ENCODE data around the gene FCHSD1. TPM values are rescaled to one million over a fixed set of nuclear protein-coding genes. Genes with fewer than 3 reads are reported as not detected.

Gene FCHSD1
- total RNA-seq, 1 experiment from 2014 or later = 21.2 TPM

GRCh38 chr5:141672841-141673813 is 21.9 kb upstream of the FCHSD1 start:
- DNase-seq (ENCODE audit: unreplicated experiment) = no peak
- intact Hi-C loops (cut with micrococcal nuclease) = no loop called here
- no TSS peak for BruUV-seq (replicated peaks)
- TF ChIP-seq, protein P1, sequence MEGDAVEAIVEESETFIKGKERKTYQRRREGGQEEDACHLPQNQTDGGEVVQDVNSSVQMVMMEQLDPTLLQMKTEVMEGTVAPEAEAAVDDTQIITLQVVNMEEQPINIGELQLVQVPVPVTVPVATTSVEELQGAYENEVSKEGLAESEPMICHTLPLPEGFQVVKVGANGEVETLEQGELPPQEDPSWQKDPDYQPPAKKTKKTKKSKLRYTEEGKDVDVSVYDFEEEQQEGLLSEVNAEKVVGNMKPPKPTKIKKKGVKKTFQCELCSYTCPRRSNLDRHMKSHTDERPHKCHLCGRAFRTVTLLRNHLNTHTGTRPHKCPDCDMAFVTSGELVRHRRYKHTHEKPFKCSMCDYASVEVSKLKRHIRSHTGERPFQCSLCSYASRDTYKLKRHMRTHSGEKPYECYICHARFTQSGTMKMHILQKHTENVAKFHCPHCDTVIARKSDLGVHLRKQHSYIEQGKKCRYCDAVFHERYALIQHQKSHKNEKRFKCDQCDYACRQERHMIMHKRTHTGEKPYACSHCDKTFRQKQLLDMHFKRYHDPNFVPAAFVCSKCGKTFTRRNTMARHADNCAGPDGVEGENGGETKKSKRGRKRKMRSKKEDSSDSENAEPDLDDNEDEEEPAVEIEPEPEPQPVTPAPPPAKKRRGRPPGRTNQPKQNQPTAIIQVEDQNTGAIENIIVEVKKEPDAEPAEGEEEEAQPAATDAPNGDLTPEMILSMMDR (IDR thresholded peaks at IDR 0.05; ENCODE audit: unreplicated experiment) = no peak
- Mint-ChIP-seq H3K9me3 (ENCODE audit: unreplicated experiment) (no peaks in the 10 kb centered on the region), H3K36me3 (ENCODE audit: insufficient read depth, unreplicated experiment) (peaks cover 41% of the 10 kb centered on the region), H3K4me1 (ENCODE audit: insufficient read depth, unreplicated experiment) (no peaks in the 10 kb centered on the region), H3K27ac (ENCODE audit: low read depth, unreplicated experiment) (no peak overlapping the region), H3K27me3 (ENCODE audit: insufficient read depth, unreplicated experiment) (no peaks in the 10 kb centered on the region), H3K4me3 (ENCODE audit: unreplicated experiment) (no peak overlapping the region)
- ChIA-PET CTCF (interaction anchor here (0.6 to 1.8 kb wide), 8 partner anchors 8 to 470 kb away, joined by 3 to 13 read pairs (median 4); no protein-coding TSS in a partner anchor), POLR2A (interaction anchor here (0.5 to 1.1 kb wide), 3 partner anchors 9 to 288 kb away, joined by 3 read pairs; partner anchors contain the start of genes ARAP3 and DELE1)

DNA sequence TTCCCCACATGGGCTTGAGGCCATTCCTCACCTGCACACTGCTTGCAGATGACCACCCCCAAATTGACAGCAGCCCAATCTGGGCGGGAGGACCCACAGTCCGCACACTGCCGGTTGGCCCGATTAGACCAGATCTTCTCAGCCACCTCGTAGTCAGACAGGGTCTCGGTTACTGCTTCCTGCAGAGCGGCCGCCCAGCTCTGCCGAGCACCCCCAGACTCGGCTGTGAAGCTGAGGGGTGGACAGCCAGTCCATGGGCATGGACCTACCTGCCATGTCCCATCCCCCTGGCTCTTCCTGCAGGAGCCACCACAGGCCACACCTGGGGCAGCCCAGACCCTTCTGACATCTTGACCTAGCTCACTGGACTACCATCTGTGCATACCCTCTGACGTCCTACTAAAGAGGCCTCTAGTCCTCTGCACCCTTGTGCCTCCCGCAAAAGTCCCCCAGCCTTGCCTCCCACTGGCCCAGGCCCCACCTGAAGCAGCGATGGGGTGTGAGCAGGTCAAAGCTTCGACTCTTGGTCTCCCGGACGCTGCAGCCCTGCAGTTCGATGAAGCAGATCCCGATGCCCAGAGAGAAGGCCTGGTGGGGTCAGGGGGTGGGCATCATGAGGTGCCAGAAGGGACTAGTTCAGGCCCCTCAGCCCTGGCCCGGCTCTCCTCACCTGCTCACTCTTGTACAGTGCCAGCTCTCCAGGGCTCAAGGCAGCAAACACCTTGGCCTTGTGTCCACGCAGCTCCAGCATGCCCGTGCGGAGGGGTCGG is 21.0 kb upstream of the FCHSD1 start:
- Mint-ChIP-seq H3K36me3 (ENCODE audit: insufficient read depth, unreplicated experiment) (peaks cover 39% of the 10 kb centered on the region), H3K4me1 (ENCODE audit: insufficient read depth, unreplicated experiment) (no peaks in the 10 kb centered on the region), H3K4me3 (ENCODE audit: unreplicated experiment) (no peak overlapping the region), H3K27me3 (ENCODE audit: insufficient read depth, unreplicated experiment) (no peaks in the 10 kb centered on the region), H3K9me3 (ENCODE audit: unreplicated experiment) (no peaks in the 10 kb centered on the region), H3K27ac (ENCODE audit: low read depth, unreplicated experiment) (no peak overlapping the region)
- intact Hi-C loops (cut with micrococcal nuclease) = no loop called here
- DNase-seq (ENCODE audit: unreplicated experiment) = no peak
- ChIA-PET POLR2A (interaction anchor here (1.0 to 1.1 kb wide), 2 partner anchors 10 to 289 kb away, joined by 3 read pairs; partner anchors contain the start of gene ARAP3), CTCF (interaction anchor here (0.6 to 11.4 kb wide), 10 partner anchors 8 to 471 kb away, joined by 3 to 123 read pairs (median 5); partner anchors contain the start of gene ARAP3)
- no TSS peak for BruUV-seq (replicated peaks)
- TF ChIP-seq, protein P1 (IDR thresholded peaks at IDR 0.05; ENCODE audit: unreplicated experiment) = no peak

DNA sequence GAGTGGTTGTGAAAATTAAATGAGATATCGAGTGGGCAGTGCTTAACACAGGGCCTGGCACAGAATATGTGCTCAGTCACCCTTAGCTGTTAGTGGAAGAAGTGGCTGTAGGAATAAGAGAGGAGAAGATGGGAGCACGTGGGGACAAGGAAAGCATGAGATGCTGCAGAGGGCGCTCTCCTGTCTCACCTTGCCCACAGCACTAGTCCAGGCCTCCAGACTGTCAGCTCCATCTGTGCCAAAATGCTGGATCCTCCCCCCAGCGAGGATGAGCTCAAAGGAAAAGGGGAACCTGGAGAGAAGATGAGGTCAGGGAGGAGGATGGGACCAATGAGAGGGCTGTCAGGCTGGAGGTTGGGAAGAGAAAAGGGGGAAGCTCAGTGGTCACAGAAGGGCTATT is 18.3 kb upstream of the FCHSD1 start:
- intact Hi-C loops (cut with micrococcal nuclease) = no loop called here
- CTCF ChIA-PET = interaction anchor here (0.7 to 11.4 kb wide), 20 partner anchors 8 to 657 kb away, joined by 3 to 123 read pairs (median 4); partner anchors contain the start of genes PCDH1, PCDH12 and RNF14
- no peak overlapping the region for H3K4me3 Mint-ChIP-seq (ENCODE audit: unreplicated experiment)

More for the DNA sequence above, 18.3 kb upstream of the FCHSD1 start:
- Mint-ChIP-seq H3K9me3 (ENCODE audit: unreplicated experiment) (no peaks in the 10 kb centered on the region), H3K4me1 (ENCODE audit: insufficient read depth, unreplicated experiment) (peaks cover 4% of the 10 kb centered on the region), H3K27me3 (ENCODE audit: insufficient read depth, unreplicated experiment) (no peaks in the 10 kb centered on the region), H3K27ac (ENCODE audit: low read depth, unreplicated experiment) (peak overlapping the region; percentile 0), H3K36me3 (ENCODE audit: insufficient read depth, unreplicated experiment) (peaks cover 41% of the 10 kb centered on the region)
- BruUV-seq (replicated peaks) = no TSS peak
- no peak for DNase-seq (ENCODE audit: unreplicated experiment)
- TF ChIP-seq, protein P1 (IDR thresholded peaks at IDR 0.05; ENCODE audit: unreplicated experiment) = no peak
- POLR2A ChIA-PET = interaction anchor here (0.7 to 1.5 kb wide), 3 partner anchors 10 to 206 kb away, joined by 3 to 4 read pairs (median 4); partner anchors contain the start of gene FCHSD1

Data from MCF 10A (cell line).